ENCODE results near the gene LRRC3C. TPM values are rescaled to one million over a fixed set of nuclear protein-coding genes. Genes with fewer than 3 reads are reported as not detected.

Gene LRRC3C
- total RNA-seq, 1 donor from 2014 or later: not detected

DNA sequence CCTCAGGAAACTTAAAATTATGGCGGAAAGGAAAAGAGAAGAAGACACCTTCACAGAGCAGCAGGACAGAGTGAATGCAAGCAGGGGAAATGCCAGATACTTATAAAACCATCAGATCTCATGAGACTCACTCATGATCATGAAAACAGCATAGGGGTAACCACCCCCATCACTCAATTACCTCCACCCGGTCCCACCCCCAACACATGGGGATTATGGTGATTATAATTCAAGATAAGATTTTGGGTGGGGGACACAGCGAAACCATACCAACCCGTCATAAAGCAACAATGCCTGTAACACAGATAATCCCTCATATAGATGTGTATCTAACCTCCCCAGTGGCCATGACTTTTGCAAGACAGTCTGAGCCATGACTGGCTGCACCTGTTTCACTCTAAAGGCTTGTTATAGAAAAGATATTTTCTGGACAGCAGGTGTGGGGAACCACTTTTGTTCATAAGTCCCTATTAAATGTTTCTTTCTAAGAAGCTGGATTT lies 28.2 kb downstream of the LRRC3C start:
- Histone ChIP-seq H3K36me3 (no peaks in the 10 kb centered on the region), H3K4me3 (no peak overlapping the region), H3K4me1 (peaks cover 12% of the 10 kb centered on the region), H3K9me3 (no peaks in the 10 kb centered on the region), H3K27me3 (no peaks in the 10 kb centered on the region), H3K27ac (no peak overlapping the region)
- intact Hi-C loops (cut with DNase I): no loop called here
- DNase-seq (ENCODE audit: extremely low spot score in 2 of 2): no peak
- TF ChIP-seq, protein P1, sequence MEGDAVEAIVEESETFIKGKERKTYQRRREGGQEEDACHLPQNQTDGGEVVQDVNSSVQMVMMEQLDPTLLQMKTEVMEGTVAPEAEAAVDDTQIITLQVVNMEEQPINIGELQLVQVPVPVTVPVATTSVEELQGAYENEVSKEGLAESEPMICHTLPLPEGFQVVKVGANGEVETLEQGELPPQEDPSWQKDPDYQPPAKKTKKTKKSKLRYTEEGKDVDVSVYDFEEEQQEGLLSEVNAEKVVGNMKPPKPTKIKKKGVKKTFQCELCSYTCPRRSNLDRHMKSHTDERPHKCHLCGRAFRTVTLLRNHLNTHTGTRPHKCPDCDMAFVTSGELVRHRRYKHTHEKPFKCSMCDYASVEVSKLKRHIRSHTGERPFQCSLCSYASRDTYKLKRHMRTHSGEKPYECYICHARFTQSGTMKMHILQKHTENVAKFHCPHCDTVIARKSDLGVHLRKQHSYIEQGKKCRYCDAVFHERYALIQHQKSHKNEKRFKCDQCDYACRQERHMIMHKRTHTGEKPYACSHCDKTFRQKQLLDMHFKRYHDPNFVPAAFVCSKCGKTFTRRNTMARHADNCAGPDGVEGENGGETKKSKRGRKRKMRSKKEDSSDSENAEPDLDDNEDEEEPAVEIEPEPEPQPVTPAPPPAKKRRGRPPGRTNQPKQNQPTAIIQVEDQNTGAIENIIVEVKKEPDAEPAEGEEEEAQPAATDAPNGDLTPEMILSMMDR (IDR thresholded peaks at IDR 0.05): no peak
- TF ChIP-seq POLR2AphosphoS5 (IDR thresholded peaks at IDR 0.05; ENCODE audit: insufficient read depth in 1 of 2, low read depth in 1 of 2): no peak
- no peak for TF ChIP-seq POLR2A (IDR thresholded peaks at IDR 0.05)

DNA sequence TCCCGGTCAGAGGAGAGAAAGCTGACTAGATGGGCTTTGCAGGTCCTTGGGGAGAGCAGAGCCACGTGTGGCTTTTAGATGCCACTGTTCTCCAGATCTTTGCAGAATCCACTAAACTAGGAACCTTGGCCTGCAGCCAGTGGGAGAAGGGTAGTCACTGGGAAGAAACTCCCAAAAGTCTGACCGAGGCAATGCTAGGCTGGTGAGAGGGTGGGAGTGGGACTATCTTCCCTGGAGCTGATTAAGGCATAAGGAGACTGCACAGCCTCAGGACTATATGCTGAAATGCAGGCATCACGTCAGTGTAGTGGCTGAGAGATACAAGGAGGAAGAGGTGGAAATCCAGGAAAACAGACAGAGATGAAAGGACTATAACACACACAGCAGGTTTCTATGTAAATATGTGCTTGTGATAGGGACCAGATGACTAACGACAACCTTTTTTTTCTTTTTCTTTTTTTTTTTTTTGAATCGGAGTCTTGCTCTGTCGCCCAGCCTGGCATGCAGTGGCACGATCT lies 33.1 kb downstream of the LRRC3C start:
- no peaks in the 10 kb centered on the region for H3K27me3 ChIP-seq
- intact Hi-C loops (cut with DNase I): no loop called here
- H3K9me3 ChIP-seq: no peaks in the 10 kb centered on the region
- DNase-seq (ENCODE audit: extremely low spot score in 2 of 2): no peak
- TF ChIP-seq, protein P1 (IDR thresholded peaks at IDR 0.05): no peak
- no peak for TF ChIP-seq POLR2A (IDR thresholded peaks at IDR 0.05)
- peaks cover 4% of the 10 kb centered on the region for H3K4me1 ChIP-seq
- no peaks in the 10 kb centered on the region for H3K36me3 ChIP-seq
- no peak overlapping the region for H3K4me3 ChIP-seq
- no peak overlapping the region for H3K27ac ChIP-seq

DNA sequence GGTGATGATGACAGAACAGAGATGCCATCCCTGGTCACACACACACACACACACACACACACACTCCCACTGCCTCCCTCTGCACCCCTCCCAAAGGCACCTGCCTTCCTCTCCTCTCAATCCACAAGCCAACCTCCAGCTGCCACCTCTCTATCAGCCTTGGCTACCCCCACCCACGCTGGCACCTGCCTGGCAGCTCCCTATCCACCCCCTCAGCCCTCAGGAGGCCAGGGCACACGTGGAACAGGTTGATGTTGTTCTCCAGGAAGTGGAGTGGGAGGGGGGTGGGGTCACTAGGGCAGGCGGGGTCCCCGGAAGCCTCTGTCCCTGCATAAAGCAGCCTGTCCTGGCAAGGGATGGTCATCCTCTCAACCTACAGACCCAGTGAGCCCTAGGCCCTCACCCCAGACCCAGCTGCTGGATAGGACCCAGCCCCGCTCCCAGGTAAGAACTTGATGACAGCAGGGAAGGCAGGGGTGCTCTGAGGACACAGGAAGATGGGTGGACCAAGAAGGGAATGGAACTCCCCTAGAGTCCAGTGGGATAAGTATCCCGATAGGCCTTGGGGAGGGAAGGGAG lies 35.2 kb downstream of the LRRC3C start, which contains the start of gene GSDMA:
TSS of gene GSDMA (plus strand) at position 363 of the 579 bp plus-strand sequence. CDS start 2,684 bp downstream, outside the sequence.
- Histone ChIP-seq H3K9me3 (no peaks in the 10 kb centered on the region), H3K4me3 (no peak within 1 kb of the TSS), H3K36me3 (no peaks in the 10 kb centered on the region), H3K27me3 (no peaks in the 10 kb centered on the region), H3K4me1 (peaks cover 4% of the 10 kb centered on the region), H3K27ac (no peak within 1 kb of the TSS)
- no peak for TF ChIP-seq POLR2AphosphoS5 (IDR thresholded peaks at IDR 0.05; ENCODE audit: insufficient read depth in 1 of 2, low read depth in 1 of 2)
- TF ChIP-seq, protein P1 (IDR thresholded peaks at IDR 0.05): no peak
- TF ChIP-seq POLR2A (IDR thresholded peaks at IDR 0.05): no peak
- no peak for DNase-seq (ENCODE audit: extremely low spot score in 2 of 2)
- intact Hi-C loops (cut with DNase I): no loop called here

DNA sequence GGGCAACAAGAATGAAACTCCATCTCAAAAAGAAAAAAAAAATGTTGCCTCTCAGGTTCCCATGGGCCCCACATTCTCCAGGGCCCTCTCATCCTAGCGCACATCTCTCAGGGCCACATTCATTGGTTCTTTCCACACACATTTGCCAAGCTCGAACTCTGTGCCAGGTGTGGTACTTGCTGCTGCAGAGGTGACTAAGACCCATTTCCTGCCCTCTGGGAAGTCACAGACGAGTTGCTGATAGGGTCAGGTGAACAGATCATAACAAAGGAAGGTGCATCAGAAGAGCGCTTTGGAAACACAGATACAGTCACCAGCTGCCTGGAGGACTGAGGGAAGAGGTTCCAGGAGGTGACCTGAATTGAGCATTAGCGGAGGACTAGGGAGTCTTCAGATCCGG lies 36.3 kb downstream of the LRRC3C start:
- Histone ChIP-seq H3K36me3 (no peaks in the 10 kb centered on the region), H3K4me1 (peaks cover 4% of the 10 kb centered on the region), H3K27me3 (no peaks in the 10 kb centered on the region), H3K27ac (no peak overlapping the region), H3K4me3 (no peak overlapping the region), H3K9me3 (no peaks in the 10 kb centered on the region)
- DNase-seq (ENCODE audit: extremely low spot score in 2 of 2): no peak
- intact Hi-C loops (cut with DNase I): no loop called here
- TF ChIP-seq, protein P1 (IDR thresholded peaks at IDR 0.05): no peak
- no peak for TF ChIP-seq POLR2A (IDR thresholded peaks at IDR 0.05)
- TF ChIP-seq POLR2AphosphoS5 (IDR thresholded peaks at IDR 0.05; ENCODE audit: insufficient read depth in 1 of 2, low read depth in 1 of 2): no peak

DNA sequence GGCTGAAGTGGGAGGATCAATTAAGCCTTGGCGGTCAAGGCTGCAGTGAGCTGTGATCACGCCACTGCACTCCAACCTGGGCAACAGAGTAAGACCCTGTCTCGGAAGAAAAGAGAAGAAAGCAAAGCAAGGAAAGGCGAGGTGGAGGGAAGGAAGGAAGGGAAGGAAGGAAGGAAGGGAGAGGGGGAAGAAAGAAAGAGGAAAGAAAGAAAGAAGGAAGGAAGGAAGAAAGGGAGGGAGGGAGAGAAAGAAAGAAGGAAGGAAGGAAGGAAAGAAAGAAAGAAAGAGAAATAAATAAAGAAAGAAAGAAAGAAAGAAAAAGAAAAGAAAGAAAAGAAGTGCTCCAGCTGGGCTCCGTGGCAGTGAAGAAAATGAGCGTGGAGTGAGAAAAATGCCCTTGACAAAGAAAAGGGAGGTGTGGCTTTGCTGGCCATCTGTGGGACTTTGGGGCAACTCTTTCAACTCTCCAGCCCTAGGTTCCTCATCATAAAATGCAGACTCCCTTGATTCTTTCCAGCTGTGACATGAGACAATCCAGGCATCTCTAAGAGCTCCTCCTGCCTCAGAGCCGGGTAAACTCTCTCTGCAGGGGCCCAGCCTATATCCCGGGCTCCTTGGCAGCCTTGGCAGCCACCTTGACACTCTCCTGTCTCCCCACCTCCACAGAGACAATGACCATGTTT lies 37.6 kb downstream of the LRRC3C start:
- no peak overlapping the region for H3K4me3 ChIP-seq
- H3K4me1 ChIP-seq: no peaks in the 10 kb centered on the region
- intact Hi-C loops (cut with DNase I): no loop called here
- TF ChIP-seq POLR2AphosphoS5 (IDR thresholded peaks at IDR 0.05; ENCODE audit: insufficient read depth in 1 of 2, low read depth in 1 of 2): no peak
- TF ChIP-seq, protein P1 (IDR thresholded peaks at IDR 0.05): no peak
- TF ChIP-seq POLR2A (IDR thresholded peaks at IDR 0.05): no peak
- no peak for DNase-seq (ENCODE audit: extremely low spot score in 2 of 2)
- no peak overlapping the region for H3K27ac ChIP-seq
- no peaks in the 10 kb centered on the region for H3K27me3 ChIP-seq
- no peaks in the 10 kb centered on the region for H3K9me3 ChIP-seq
- H3K36me3 ChIP-seq: no peaks in the 10 kb centered on the region

Data from vagina (tissue), 2 donors.